Neuronal stem cell (in vitro differentiated cells): Measurements from ENCODE around the gene SHOC1.
"Not testable (repeated sequence)": the region's sequence is repeated elsewhere in the genome, so short reads cannot be mapped to it uniquely, and the experiment has no call there.

ENCODE experiments used
- DNase-seq: peaks from one replicate; pipeline ENCODE4 v3.0.0-alpha.2; 2013; ENCODE audit warnings: low spot score
- H2AFZ ChIP-seq: one replicate; pipeline ENCODE4 v1.6.1; 2013; ENCODE audit warnings: mild to moderate bottlenecking, low read length, inconsistent platforms
- H2AK5ac ChIP-seq: 2 replicates; pipeline ENCODE4 v1.6.1; 2013; ENCODE audit warnings: low read depth, mild to moderate bottlenecking, inconsistent platforms, low read length, moderate library complexity, mixed read lengths
- H2BK120ac ChIP-seq: 2 replicates; pipeline ENCODE4 v1.6.1; 2013; ENCODE audit warnings: low read depth, mild to moderate bottlenecking, inconsistent platforms, low read length, moderate library complexity, mixed read lengths
- H2BK12ac ChIP-seq: one replicate; pipeline ENCODE4 v1.6.1; 2013; ENCODE audit warnings: low read length, inconsistent platforms
- H2BK15ac ChIP-seq: 2 replicates; pipeline ENCODE4 v1.6.1; 2013; ENCODE audit warnings: mild to moderate bottlenecking, low read length, inconsistent platforms, mixed read lengths
- H2BK5ac ChIP-seq: one replicate; pipeline ENCODE4 v1.6.1; 2013; ENCODE audit warnings: inconsistent platforms, mild to moderate bottlenecking, low read length, moderate library complexity
- H3K14ac ChIP-seq: one replicate; pipeline ENCODE4 v1.6.1; 2013; ENCODE audit warnings: low read length, inconsistent platforms
- H3K18ac ChIP-seq: 2 replicates; pipeline ENCODE4 v1.6.1; 2013; ENCODE audit warnings: low read length, inconsistent platforms
- H3K23ac ChIP-seq: 2 replicates; pipeline ENCODE4 v1.6.1; 2013; ENCODE audit warnings: low read depth, mild to moderate bottlenecking, mixed read lengths, low read length, inconsistent platforms; ENCODE audit not compliant: poor library complexity
- H3K27ac ChIP-seq: replicated peaks from 3 replicates; pipeline ENCODE4 v1.5.1; 2013; ENCODE audit warnings: low read length, inconsistent platforms
- H3K27me3 ChIP-seq, 3 experiments: 2 replicates each; pipeline ENCODE4 v1.6.1; 2013; ENCODE audit warnings: low read length in 3 of 3, mild to moderate bottlenecking in 2 of 3, inconsistent platforms in 1 of 3, low read depth in 1 of 3, mixed read lengths in 1 of 3, moderate library complexity in 1 of 3; ENCODE audit not compliant: control insufficient read depth in 3 of 3, insufficient read depth in 3 of 3
- H3K36me3 ChIP-seq, 2 donors: replicated peaks in 1 of 2; 2 replicates each; pipeline ENCODE4 v1.6.1; 2013; ENCODE audit warnings: low read length in 2 of 2; ENCODE audit not compliant: control insufficient read depth in 2 of 2, insufficient read depth in 2 of 2
- H3K4ac ChIP-seq: 2 replicates; pipeline ENCODE4 v1.6.1; 2013; ENCODE audit warnings: inconsistent platforms, mild to moderate bottlenecking, low read length, moderate library complexity
- H3K4me1 ChIP-seq, 2 donors: 1 replicate in 1 of 2; 2 replicates in 1 of 2; pipeline ENCODE4 v1.6.1; 2013; ENCODE audit warnings: low read length in 2 of 2, low read depth in 1 of 2; ENCODE audit not compliant: control insufficient read depth in 2 of 2, insufficient read depth in 1 of 2
- H3K4me2 ChIP-seq: one replicate; pipeline ENCODE4 v1.6.1; 2013; ENCODE audit warnings: mild to moderate bottlenecking, low read length, inconsistent platforms; ENCODE audit not compliant: insufficient read depth, poor library complexity, severe bottlenecking
- H3K4me3 ChIP-seq, 2 donors: 2 replicates each; pipeline ENCODE4 v1.5.1; 2013; ENCODE audit warnings: low read length in 2 of 2, mild to moderate bottlenecking in 2 of 2, inconsistent platforms in 1 of 2, moderate library complexity in 1 of 2
- H3K79me1 ChIP-seq: one replicate; pipeline ENCODE4 v1.6.1; 2013; ENCODE audit warnings: low read depth, mild to moderate bottlenecking, inconsistent platforms, low read length, moderate library complexity
- H3K9ac ChIP-seq: one replicate; pipeline ENCODE4 v1.6.1; 2013; ENCODE audit warnings: mild to moderate bottlenecking, low read depth, low read length, inconsistent platforms; ENCODE audit not compliant: poor library complexity
- H3K9me3 ChIP-seq, 2 donors: replicated peaks in 1 of 2; 2 replicates each; pipeline versions ENCODE3 to v1.6.1; 2013; ENCODE audit warnings: low read length in 2 of 2, mild to moderate bottlenecking in 2 of 2, inconsistent platforms in 1 of 2, low read depth in 1 of 2, mixed read lengths in 1 of 2, moderate library complexity in 1 of 2; ENCODE audit not compliant: control insufficient read depth in 2 of 2, insufficient read depth in 1 of 2
- H4K8ac ChIP-seq: one replicate; pipeline ENCODE4 v1.6.1; 2013; ENCODE audit warnings: low read depth, mild to moderate bottlenecking, inconsistent platforms, low read length, moderate library complexity
- H4K91ac ChIP-seq: one replicate; pipeline ENCODE4 v1.6.1; 2013; ENCODE audit warnings: low read length, low read depth, mild to moderate bottlenecking, inconsistent platforms; ENCODE audit not compliant: poor library complexity
- WGBS, 2 donors: extraction: QIAGEN DNeasy Blood & Tissue Kit; methylation state at CpG; one replicate each; pipeline ENCODE4 v1.1.7; 2013; ENCODE audit warnings: missing lambda C conversion rate in 2 of 2, mixed read lengths in 1 of 2; ENCODE audit not compliant: insufficient read length in 2 of 2, insufficient replicate concordance in 1 of 2; ENCODE audit errors: extremely low coverage in 2 of 2; 5-methylcytosine and 5-hydroxymethylcytosine counted together

SHOC1 gene

GRCh38 chr9:111795557-111795839, 761 bp upstream of the SHOC1 start:
- DNase-seq: no peak
- H3K18ac ChIP-seq: no peak overlapping the region
- H4K8ac ChIP-seq: no peak overlapping the region
- no peaks in the 10 kb centered on the region for H3K79me1 ChIP-seq
- H2BK120ac ChIP-seq: no peak overlapping the region
- H3K36me3 ChIP-seq: no peaks in the 10 kb centered on the region
- no peak overlapping the region for H3K14ac ChIP-seq
- H3K4me3 ChIP-seq: no peak overlapping the region
- H3K4ac ChIP-seq: no peak overlapping the region
- H2BK15ac ChIP-seq: no peak overlapping the region
- no peak overlapping the region for H2BK12ac ChIP-seq
- H3K27ac ChIP-seq: no peak overlapping the region
- no peak overlapping the region for H2AK5ac ChIP-seq
- H3K23ac ChIP-seq: no peak overlapping the region
- H3K27me3 ChIP-seq: no peaks in the 10 kb centered on the region
- H4K91ac ChIP-seq: no peak overlapping the region
- H3K9me3 ChIP-seq: peaks cover 0 to 2% of the 10 kb centered on the region in 2 donors
- no peak overlapping the region for H3K9ac ChIP-seq
- H2AFZ ChIP-seq: no peak overlapping the region
- H3K4me1 ChIP-seq: no peaks in the 10 kb centered on the region
- no CpG with 5 or more reads among the region's 2 CpGs for WGBS, 2 donors
- no peak overlapping the region for H2BK5ac ChIP-seq
- no peak overlapping the region for H3K4me2 ChIP-seq

DNA sequence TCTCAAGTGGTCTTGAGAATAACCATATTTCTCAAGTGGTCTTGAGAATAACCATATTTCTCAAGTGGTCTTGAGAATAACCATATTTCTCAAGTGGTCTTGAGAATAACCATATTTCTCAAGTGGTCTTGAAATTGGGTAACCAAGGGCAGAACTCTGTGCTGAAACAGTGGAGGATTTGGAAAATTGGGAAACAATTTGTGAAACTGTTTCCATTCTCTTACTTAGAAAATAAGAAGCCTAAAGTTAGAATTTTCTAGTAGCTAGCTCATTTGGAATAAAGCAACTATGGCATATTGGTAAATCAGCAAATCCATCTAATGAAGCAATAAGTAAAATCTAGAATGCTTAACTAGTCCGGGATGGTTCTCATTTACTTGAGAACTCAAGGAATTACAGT, 2.9 kb downstream of the SHOC1 start:
- not testable (repeated sequence) for H3K79me1 ChIP-seq, H3K23ac ChIP-seq, H3K9me3 ChIP-seq, H3K36me3 ChIP-seq, H2AFZ ChIP-seq, H3K4me1 ChIP-seq, H3K4me2 ChIP-seq, H3K27ac ChIP-seq, H2BK5ac ChIP-seq, H4K91ac ChIP-seq, H3K4ac ChIP-seq, H3K27me3 ChIP-seq, H3K9ac ChIP-seq, DNase-seq, H3K18ac ChIP-seq, H2AK5ac ChIP-seq, H2BK12ac ChIP-seq, H2BK15ac ChIP-seq, H4K8ac ChIP-seq, H2BK120ac ChIP-seq, H3K14ac ChIP-seq, H3K4me3 ChIP-seq
- WGBS, 2 donors: no CpG with 5 or more reads among the region's 1 CpG

- Histone ChIP-seq H3K27ac (no peak overlapping the region), H3K4me2 (no peak overlapping the region), H3K4ac (no peak overlapping the region), H3K27me3 (no peaks in the 10 kb centered on the region), H2BK120ac (no peak overlapping the region), H2AK5ac (no peak overlapping the region), H3K9me3 (peaks cover 0 to 2% of the 10 kb centered on the region in 2 donors), H4K91ac (no peak overlapping the region), H3K9ac (no peak overlapping the region), H2BK15ac (no peak overlapping the region), H3K36me3 (no peaks in the 10 kb centered on the region), H2BK5ac (no peak overlapping the region), H2AFZ (no peak overlapping the region), H3K14ac (no peak overlapping the region), H3K23ac (no peak overlapping the region), H3K79me1 (no peaks in the 10 kb centered on the region), H2BK12ac (no peak overlapping the region), H3K4me1 (no peaks in the 10 kb centered on the region), H3K18ac (no peak overlapping the region), H4K8ac (no peak overlapping the region), H3K4me3 (no peak overlapping the region)
- no peak for DNase-seq
- no CpG with 5 or more reads among the region's 1 CpG for WGBS, 2 donors
Measured at GRCh38 chr9:111789881-111790280, 4.9 kb downstream of the SHOC1 start.

DNA sequence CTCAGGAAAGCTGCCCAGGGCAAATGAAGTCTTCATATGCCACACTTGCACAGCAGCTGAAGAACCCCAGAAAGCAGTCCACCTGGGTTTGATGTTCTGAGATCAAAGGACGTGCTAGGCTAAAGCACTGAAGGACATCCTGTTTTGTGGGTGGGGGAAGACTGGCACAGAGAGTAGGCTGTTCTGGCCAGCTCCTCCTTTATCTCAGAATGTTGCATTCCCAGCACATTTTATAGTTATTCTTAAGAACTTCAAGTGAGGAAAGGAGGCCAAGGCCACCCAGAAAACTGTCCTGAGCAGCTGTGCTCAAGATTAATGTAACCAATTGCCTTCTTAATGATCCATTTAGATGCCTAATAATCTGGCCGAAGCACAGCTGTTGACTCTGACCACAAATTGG, 10.9 kb downstream of the SHOC1 start:
- no peak overlapping the region for H3K23ac ChIP-seq
- H2BK15ac ChIP-seq: no peak overlapping the region
- no peak overlapping the region for H3K14ac ChIP-seq
- no peaks in the 10 kb centered on the region for H3K27me3 ChIP-seq
- no peaks in the 10 kb centered on the region for H3K79me1 ChIP-seq
- DNase-seq: no peak
- H3K36me3 ChIP-seq: no peaks in the 10 kb centered on the region
- H2BK5ac ChIP-seq: no peak overlapping the region
- no peak overlapping the region for H2AK5ac ChIP-seq
- H2BK12ac ChIP-seq: no peak overlapping the region
- no peaks in the 10 kb centered on the region for H3K9me3 ChIP-seq
- no peaks in the 10 kb centered on the region for H3K4me1 ChIP-seq
- H3K9ac ChIP-seq: no peak overlapping the region
- H3K18ac ChIP-seq: no peak overlapping the region
- WGBS, 2 donors: no CpG with 5 or more reads among the region's 2 CpGs
- H3K4ac ChIP-seq: no peak overlapping the region
- H4K91ac ChIP-seq: no peak overlapping the region
- H3K4me2 ChIP-seq: no peak overlapping the region
- no peak overlapping the region for H4K8ac ChIP-seq
- no peak overlapping the region for H2BK120ac ChIP-seq
- H3K4me3 ChIP-seq: no peak overlapping the region
- H3K27ac ChIP-seq: no peak overlapping the region
- no peak overlapping the region for H2AFZ ChIP-seq
